Measurements from ENCODE around the gene RAB31. TPM values are rescaled to one million over a fixed set of nuclear protein-coding genes. Genes with fewer than 3 reads are reported as not detected.

Gene RAB31
- total RNA-seq, 1 experiment from 2014 or later: 118 TPM

- ATAC-seq (peak; percentile 89), DNase-seq (ENCODE audit: low read depth, low spot score) (peak; percentile 96)
- Histone ChIP-seq H3K27me3 (ENCODE audit: control insufficient read depth, insufficient read depth, low read length) (no peaks in the 10 kb centered on the region), H3K4me1 (ENCODE audit: control insufficient read depth, insufficient read depth, low read length) (peaks cover 71% of the 10 kb centered on the region), H3K9me3 (ENCODE audit: control insufficient read depth, insufficient read depth, low read depth, low read length) (no peaks in the 10 kb centered on the region; the same call in 1 of the 2 replicates), H3K4me3 (ENCODE audit: low read depth in 2 of 2, low read length in 2 of 2) (peak overlapping the region; percentile 15 to 44), H3K27ac (ENCODE audit: low read length) (peak overlapping the region; percentile 99), H3K36me3 (ENCODE audit: control insufficient read depth, insufficient read depth, low read length) (no peaks in the 10 kb centered on the region)
- ChIA-PET CTCF (no interaction called here), POLR2A (interaction anchor here (0.6 kb wide), 1 partner anchor 712 kb away, joined by 5 read pairs; no protein-coding TSS in a partner anchor)
- no TSS peak for BruUV-seq (replicated peaks)
- intact Hi-C loops (cut with micrococcal nuclease; ENCODE audit: unreplicated experiment): no loop called here
- peak; percentile 66; the same call in 1 of the 2 replicates for TF ChIP-seq SIN3A (IDR thresholded peaks at IDR 0.05; ENCODE audit: borderline replicate concordance, insufficient read depth, low read depth, low read length)
- TF ChIP-seq TCF7L2 (IDR thresholded peaks at IDR 0.05; ENCODE audit: low read depth, low read length): no peak; the same call in 1 of the 2 replicates
- no peak for TF ChIP-seq CTCF (IDR thresholded peaks at IDR 0.05)
- TF ChIP-seq POLR2AphosphoS5 (IDR thresholded peaks at IDR 0.05; ENCODE audit: low read depth, low read length): peak; percentile 92
- in situ Hi-C loops (cut with HindIII; ENCODE audit: low pct_unique_long_range_greater_than_20kb, low sequenced_read_pairs): no loop called here
Measured at GRCh38 chr18:9743200-9744016, 35.3 kb downstream of the RAB31 start.

- BruUV-seq (replicated peaks): TSS peak; percentile 20
- DNase-seq (ENCODE audit: low read depth, low spot score) (no peak), ATAC-seq (no peak)
- POLR2A ChIA-PET: no interaction called here
- in situ Hi-C loops (cut with HindIII; ENCODE audit: low pct_unique_long_range_greater_than_20kb, low sequenced_read_pairs): no loop called here
- Histone ChIP-seq H3K36me3 (ENCODE audit: control insufficient read depth, insufficient read depth, low read length) (no peaks in the 10 kb centered on the region), H3K4me3 (ENCODE audit: low read depth in 2 of 2, low read length in 2 of 2) (no peak overlapping the region), H3K9me3 (ENCODE audit: control insufficient read depth, insufficient read depth, low read depth, low read length) (no peaks in the 10 kb centered on the region; the same call in 1 of the 2 replicates), H3K27me3 (ENCODE audit: control insufficient read depth, insufficient read depth, low read length) (no peaks in the 10 kb centered on the region), H3K27ac (ENCODE audit: low read length) (peak overlapping the region; percentile 99), H3K4me1 (ENCODE audit: control insufficient read depth, insufficient read depth, low read length) (peaks cover 64% of the 10 kb centered on the region)
- intact Hi-C loops (cut with micrococcal nuclease; ENCODE audit: unreplicated experiment): no loop called here
- CTCF ChIA-PET: no interaction called here
- TF ChIP-seq CTCF (IDR thresholded peaks at IDR 0.05) (no peak), REST (IDR thresholded peaks at IDR 0.05; ENCODE audit: insufficient read depth in 1 of 2, low read depth in 2 of 2, low read length in 1 of 2) (no peak), POLR2AphosphoS5 (IDR thresholded peaks at IDR 0.05; ENCODE audit: low read depth, low read length) (no peak), SIN3A (IDR thresholded peaks at IDR 0.05; ENCODE audit: borderline replicate concordance, insufficient read depth, low read depth, low read length) (no peak), TCF7L2 (IDR thresholded peaks at IDR 0.05; ENCODE audit: low read depth, low read length) (no peak)
Measured at GRCh38 chr18:9746958-9747357, 38.9 kb downstream of the RAB31 start.
